Hypothalamus (tissue), 51 donors: ENCODE data around the gene PRPF6.
"Not testable (repeated sequence)": the region's sequence is repeated elsewhere in the genome, so short reads cannot be mapped to it uniquely, and the experiment has no call there.

ENCODE experiments used
- DNase-seq, 51 donors: peaks; one replicate each; lab custom pipeline; 2025; lab: John Stamatoyannopoulos, UW

PRPF6 gene

GRCh38 chr20:64006902-64007301, 26.0 kb downstream of the PRPF6 start:
- DNase-seq = no peak

DNA sequence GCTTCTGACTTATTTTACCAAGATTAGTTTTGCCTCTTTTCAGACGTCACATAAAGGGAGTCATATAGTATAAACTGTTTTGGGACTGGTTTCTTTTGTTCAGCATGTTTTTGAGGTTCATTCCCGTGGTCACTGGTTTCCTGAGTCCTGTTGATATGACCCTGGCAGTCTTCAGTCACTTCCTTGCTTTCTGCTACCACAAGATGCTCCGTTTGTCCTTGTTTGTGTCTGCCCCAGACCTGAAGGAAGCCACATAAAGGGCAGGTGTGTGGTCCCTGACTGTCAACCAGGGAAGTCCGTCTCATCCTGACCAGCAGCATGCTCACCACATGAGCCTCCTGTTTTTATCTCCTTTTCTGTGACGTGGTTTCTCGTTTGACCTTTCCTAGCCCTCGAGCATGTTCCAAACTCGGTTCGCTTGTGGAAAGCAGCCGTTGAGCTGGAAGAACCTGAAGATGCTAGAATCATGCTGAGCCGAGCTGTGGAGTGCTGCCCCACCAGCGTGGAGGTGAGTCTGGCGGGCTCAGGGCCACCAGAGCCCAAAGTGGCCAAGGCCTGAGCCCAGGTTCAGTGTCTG, 29.0 kb downstream of the PRPF6 start:
- no peak for DNase-seq

- no peak for DNase-seq
These were observed 29.8 kb downstream of the PRPF6 start for GRCh38 chr20:64010711-64011237.

DNA sequence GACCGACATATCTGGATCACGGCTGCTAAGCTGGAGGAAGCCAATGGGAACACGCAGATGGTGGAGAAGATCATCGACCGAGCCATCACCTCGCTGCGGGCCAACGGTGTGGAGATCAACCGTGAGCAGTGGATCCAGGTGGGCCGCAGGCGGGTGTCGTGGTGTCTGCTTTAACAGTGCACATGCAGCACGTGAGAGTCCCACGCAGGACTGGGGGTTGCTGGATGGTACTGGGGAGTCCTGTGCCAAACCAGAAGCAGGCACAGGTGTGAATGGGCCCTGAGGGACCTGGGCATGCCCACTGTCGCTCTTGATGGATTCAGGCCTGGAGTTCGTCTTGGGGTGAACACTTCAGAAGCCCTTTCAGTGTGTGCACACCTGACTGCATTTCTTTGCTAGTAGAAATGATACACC, 30.4 kb downstream of the PRPF6 start:
- no peak for DNase-seq

- DNase-seq = not testable (repeated sequence)
These were observed 31.6 kb downstream of the PRPF6 start for GRCh38 chr20:64012385-64013154.

DNA sequence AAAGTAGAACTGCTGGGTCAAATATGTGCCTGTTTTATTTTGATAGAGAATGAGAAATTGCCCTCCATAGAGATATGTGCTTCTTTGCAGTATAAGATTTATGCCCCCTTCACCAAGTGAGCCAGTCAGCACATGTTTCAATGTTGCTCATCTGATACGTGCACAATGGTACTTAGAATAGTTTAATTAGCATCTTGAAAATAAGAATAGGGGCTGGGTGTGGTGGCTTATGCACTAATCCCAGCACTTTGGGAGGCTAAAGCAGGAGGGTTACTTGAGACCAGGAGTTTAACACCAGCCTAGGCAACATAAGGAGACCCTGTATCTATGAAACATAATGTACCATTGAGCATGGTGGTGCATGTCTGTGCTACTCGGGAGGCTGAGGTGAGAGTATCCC, 34.7 kb downstream of the PRPF6 start:
- DNase-seq = no peak

DNA sequence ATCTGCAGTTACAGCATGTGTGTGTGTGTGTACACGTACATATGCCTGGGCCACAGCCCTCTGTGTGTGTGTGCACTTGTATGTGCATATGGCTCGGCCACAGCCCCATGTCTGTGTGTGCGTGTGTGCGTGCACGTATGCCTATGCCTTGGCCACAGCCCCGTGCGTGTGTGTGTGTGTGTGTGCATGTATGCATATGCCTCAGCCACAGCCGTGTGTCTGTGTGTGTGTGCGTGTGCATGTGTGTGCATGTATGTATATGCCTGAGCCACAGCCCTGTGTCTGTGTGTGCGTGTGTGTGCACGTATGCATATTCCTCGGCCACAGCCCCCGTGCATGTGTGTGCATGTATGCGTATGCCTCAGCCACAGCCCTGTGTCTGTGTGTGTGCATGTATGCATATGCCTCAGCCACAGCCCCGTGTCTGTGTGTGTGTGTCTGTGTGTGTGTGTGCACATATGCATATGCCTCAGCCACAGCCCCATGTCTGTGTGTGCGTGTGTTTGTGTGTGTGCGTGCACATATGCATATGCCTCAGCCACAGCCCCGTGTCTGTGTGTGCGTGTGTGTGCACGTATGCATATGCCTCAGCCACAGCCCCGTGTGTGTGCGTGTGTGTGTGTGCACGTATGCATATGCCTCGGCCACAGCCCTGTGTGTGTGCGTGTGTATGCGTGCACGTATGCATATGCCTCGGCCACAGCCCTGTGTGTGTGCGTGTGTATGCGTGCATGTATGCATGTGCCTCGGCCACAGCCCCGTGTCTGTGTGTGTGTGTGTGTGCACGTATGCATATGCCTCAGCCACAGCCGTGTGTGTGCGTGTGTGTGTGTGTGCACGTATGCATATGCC, 40.4 kb downstream of the PRPF6 start:
- DNase-seq = no peak

GRCh38 chr20:64022671-64023360, 41.9 kb downstream of the PRPF6 start:
- DNase-seq = no peak

DNA sequence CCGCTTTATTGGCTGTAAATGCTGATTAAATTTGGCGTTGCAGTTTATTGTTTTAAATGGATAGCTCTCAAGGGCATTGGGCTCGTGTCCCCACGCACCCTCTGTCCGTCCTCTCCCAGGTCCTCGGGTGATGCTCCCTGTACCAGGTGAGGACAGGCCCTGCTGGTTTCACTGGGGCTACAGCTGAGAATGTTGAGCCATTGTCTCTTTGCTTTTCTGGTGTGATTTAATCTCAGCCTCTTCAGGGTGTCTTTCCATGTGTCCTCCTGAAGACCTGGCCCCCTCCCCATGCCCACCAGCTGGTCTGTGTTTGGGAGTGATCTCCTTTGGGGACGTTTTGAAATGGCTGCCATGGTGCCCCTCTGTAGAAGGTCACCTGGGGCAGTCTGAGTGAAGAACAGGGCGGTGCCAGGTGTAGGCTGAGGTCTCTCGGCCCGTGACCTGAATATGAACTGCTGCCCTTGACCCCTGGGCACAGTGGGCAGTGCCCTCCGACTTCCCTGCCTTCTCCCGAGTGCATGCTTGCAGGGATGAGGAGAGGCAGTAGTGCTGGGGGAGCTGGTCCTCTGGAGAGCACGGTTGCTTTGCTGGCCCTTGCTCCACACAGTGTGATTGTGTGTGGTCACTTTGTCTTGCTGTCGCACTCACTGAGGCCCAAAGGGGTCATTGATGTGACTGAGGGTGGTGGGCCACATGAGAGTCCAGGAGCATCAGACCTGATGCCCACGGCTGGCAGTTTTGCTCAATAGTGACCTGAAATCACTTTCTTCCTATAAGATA, 42.6 kb downstream of the PRPF6 start:
- no peak for DNase-seq

- DNase-seq = no peak
These were observed 43.4 kb downstream of the PRPF6 start for GRCh38 chr20:64024141-64024990.

- no peak for DNase-seq
These were observed 44.3 kb downstream of the PRPF6 start for GRCh38 chr20:64025101-64025825.

- no peak for DNase-seq
These were observed 45.0 kb downstream of the PRPF6 start for GRCh38 chr20:64025826-64026412.

DNA sequence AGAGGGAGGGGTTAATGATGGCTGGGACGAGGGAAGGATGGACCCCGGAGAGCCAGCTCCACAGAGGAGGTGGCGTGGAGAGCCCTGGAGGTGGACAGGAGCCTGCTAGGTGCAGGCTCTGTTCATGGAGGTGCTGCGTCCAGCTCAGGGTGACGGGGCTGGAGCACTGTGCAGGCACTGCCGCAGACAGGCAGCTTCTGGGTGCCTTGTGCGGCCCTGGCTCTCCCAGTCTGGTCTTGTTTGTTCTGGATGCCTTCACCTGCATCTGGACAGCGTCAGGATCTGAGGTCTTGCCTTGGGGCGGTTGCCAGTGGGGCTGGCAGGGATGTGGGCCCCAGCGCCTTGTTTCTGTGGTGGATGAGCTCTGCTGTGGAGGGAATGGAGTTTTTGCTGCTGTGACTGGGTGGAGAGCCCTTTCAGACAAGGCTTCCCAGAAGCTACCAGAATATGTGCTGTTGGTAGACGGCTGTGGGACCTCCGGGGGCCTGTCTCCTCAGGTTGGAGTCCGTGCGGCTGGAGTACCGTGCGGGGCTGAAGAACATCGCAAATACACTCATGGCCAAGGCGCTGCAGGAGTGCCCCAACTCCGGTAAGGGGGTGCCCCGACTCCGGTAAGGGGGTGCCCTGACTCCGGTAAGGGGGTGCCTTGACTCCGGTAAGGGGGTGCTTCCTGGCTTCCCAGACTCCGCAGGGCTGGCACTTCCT, 47.2 kb downstream of the PRPF6 start:
- no peak for DNase-seq

DNA sequence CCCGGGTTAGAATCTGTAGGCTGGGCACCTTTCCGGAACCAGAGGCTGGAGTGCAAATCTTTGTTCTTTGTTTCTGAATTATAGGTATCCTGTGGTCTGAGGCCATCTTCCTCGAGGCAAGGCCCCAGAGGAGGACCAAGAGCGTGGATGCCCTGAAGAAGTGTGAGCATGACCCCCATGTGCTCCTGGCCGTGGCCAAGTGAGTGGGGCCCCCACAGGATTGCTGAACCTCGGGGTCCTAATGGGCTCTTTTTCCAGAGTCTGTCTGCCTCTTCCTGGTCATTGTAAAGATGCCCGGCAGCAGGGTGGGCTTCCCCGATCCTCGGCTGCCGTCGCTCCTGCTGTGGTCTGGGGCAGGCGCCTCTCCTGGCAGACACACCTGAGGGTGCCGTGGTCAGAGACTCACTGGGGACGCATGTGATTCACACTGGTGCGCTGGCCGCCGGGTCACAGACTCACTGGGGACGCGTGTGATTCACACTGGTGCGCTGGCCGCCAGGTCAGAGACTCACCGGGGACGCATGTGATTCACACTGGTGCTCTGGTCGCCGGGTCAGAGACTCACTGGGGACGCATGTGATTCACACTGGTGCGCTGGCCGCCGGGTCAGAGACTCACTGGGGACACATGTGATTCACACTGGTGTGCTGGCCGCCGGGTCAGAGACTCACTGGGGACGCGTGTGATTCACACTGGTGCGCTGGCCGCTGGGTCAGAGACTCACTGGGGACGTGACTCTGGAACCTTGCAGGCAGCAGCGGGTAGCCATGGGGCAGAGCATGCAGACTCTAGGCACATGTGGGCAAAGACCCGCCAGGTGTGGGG, 48.6 kb downstream of the PRPF6 start:
- DNase-seq = no peak

GRCh38 chr20:64030371-64031134, 49.6 kb downstream of the PRPF6 start:
- DNase-seq = no peak
